CD4-positive, CD25-positive, alpha-beta regulatory T cell (primary cell): ENCODE data around the gene MINK1. TPM values are rescaled to one million over a fixed set of nuclear protein-coding genes. Genes with fewer than 3 reads are reported as not detected.
A peak's percentile ranks its signal among the peaks of the same experiment; 100 is the strongest.

ENCODE experiments used
- ATAC-seq, 2 donors: fragments of 150-1000 bp; cut with Tn5 transposase; one replicate each; pipeline ENCODE4 v1.10.0; 2021; ENCODE audit warnings: low read depth in 2 of 2, moderate number of reproducible peaks in 2 of 2, moderate library complexity in 1 of 2
- DNase-seq, 3 donors: peaks; one replicate each; pipeline versions ENCODE4 v3.0.0 to v3.0.0-alpha.2; 2012 to 2022; ENCODE audit warnings: mixed read lengths in 1 of 3
- H3K27ac ChIP-seq: one replicate; pipeline ENCODE4 v1.7.0; 2013; ENCODE audit warnings: mild to moderate bottlenecking, low read length; ENCODE audit not compliant: insufficient read depth, poor library complexity, severe bottlenecking
- H3K27me3 ChIP-seq: one replicate; pipeline ENCODE4 v1.7.0; 2013; ENCODE audit warnings: low read length; ENCODE audit not compliant: control insufficient read depth, insufficient read depth
- H3K36me3 ChIP-seq: one replicate; pipeline ENCODE4 v1.7.0; 2013; ENCODE audit warnings: mild to moderate bottlenecking, low read length, moderate library complexity; ENCODE audit not compliant: control insufficient read depth, insufficient read depth
- H3K4me1 ChIP-seq: 2 replicates; pipeline ENCODE4 v1.7.0; 2013; ENCODE audit warnings: mild to moderate bottlenecking, low read length; ENCODE audit not compliant: insufficient read depth, control insufficient read depth, poor library complexity, severe bottlenecking
- H3K4me3 ChIP-seq: one replicate; pipeline ENCODE4 v1.7.0; 2013; ENCODE audit warnings: low read depth, mild to moderate bottlenecking, low read length, moderate library complexity
- H3K9me3 ChIP-seq, 2 experiments: 1 replicate in 1 of 2; 2 replicates in 1 of 2; pipeline ENCODE4 v1.7.0; 2013; ENCODE audit warnings: low read length in 2 of 2, mild to moderate bottlenecking in 1 of 2, moderate library complexity in 1 of 2; ENCODE audit not compliant: control insufficient read depth in 2 of 2
- H3K27ac Mint-ChIP-seq, 3 donors: one replicate each; pipeline ENCODE4 v1.8.0; 2020 to 2022; ENCODE audit warnings: mild to moderate bottlenecking in 3 of 3, mixed read lengths in 3 of 3, moderate library complexity in 2 of 3
- H3K27me3 Mint-ChIP-seq: one replicate; pipeline ENCODE4 v1.8.0; 2022; ENCODE audit warnings: mild to moderate bottlenecking, mixed read lengths
- H3K36me3 Mint-ChIP-seq: one replicate; pipeline ENCODE4 v1.8.0; 2020; ENCODE audit warnings: mixed read lengths
- H3K4me1 Mint-ChIP-seq, 4 donors: one replicate each; pipeline ENCODE4 v1.8.0; 2020 to 2022; ENCODE audit warnings: mixed read lengths in 4 of 4, mild to moderate bottlenecking in 1 of 4
- H3K4me3 Mint-ChIP-seq, 4 donors: one replicate each; pipeline ENCODE4 v1.8.0; 2020 to 2022; ENCODE audit warnings: mild to moderate bottlenecking in 4 of 4, mixed read lengths in 4 of 4, moderate library complexity in 3 of 4
- H3K9me3 Mint-ChIP-seq, 7 donors: one replicate each; pipeline ENCODE4 v1.8.0; 2020 to 2022; ENCODE audit warnings: mixed read lengths in 7 of 7, mild to moderate bottlenecking in 3 of 7, moderate library complexity in 2 of 7
- polyA plus RNA-seq, 4 donors: library from polyadenylated mRNA; unstranded; fragments of 300-500 nt; fragmentation: Illumina TruSeq; gene quantifications; one replicate each; pipeline ENCODE4 v1.2.3, GENCODE V29; 2021
- total RNA-seq: library from RNA; stranded (reverse); gene quantifications from one replicate; pipeline ENCODE4 v1.2.3, GENCODE V29; 2022

MINK1 gene
- total and polyA plus RNA-seq, 5 donors from 2014 or later = 9.4 to 235 (median 13.2) TPM

DNA sequence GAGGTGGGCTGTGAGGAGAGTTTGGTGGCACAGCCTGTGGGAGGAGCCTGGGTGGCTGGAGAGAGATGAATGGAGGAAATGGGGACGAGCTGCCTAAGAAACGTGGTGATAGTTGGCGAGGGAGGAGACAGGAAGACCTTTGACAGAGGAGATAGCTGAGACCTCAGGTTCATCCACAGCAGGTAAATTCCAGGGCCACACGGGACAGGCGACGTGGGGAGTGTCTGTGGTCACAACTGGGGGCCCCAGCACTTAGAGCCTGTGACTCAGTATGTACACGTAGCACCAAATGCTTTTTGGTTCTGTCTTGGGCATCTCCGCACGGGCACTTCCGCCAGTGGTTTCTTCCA is 7.7 kb downstream of the MINK1 start:
- Histone ChIP-seq H3K27ac (no peak overlapping the region), H3K36me3 (peaks cover 12% of the 10 kb centered on the region), H3K4me1 (peaks cover 37% of the 10 kb centered on the region), H3K9me3 (no peaks in the 10 kb centered on the region), H3K4me3 (peak overlapping the region; percentile 23), H3K27me3 (no peaks in the 10 kb centered on the region)
- Mint-ChIP-seq H3K27me3 (no peaks in the 10 kb centered on the region), H3K36me3 (peaks cover 29% of the 10 kb centered on the region), H3K9me3 (no peaks in the 10 kb centered on the region), H3K4me1 (peaks cover 30 to 90% (median 70%) of the 10 kb centered on the region in 4 donors), H3K4me3 (peak overlapping the region; percentile 33 to 56 (median 46)), H3K27ac (peak overlapping the region in 2 of 3 donors; percentile 48 to 55)
- DNase-seq = peak in 1 of 3 donors; percentile 31
- peak; percentile 26 to 31 for ATAC-seq

DNA sequence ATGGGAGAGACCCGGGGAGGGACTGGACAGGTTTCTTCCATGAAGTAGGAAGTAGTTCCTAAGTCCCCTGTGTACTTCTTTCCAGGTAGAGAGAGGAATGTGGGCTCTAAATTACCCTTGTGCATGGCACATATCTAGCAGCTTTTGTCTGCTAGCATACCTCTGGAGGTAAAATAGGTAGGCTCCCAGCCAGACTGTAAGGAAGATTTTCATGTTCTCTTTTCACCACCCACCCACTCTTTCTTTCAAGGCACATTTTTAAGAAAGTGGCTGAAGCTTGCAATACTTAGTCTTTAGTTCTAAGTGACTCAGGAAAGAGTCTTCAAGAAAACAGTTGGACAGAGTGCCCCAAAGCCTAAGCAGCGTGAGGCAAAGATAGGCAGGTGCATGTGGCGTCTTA is 9.2 kb downstream of the MINK1 start:
- no peak overlapping the region for H3K27ac ChIP-seq
- H3K4me1 Mint-ChIP-seq = peaks cover 21 to 94% (median 69%) of the 10 kb centered on the region in 4 donors
- H3K27ac Mint-ChIP-seq = peak overlapping the region in 1 of 3 donors; percentile 59

DNA sequence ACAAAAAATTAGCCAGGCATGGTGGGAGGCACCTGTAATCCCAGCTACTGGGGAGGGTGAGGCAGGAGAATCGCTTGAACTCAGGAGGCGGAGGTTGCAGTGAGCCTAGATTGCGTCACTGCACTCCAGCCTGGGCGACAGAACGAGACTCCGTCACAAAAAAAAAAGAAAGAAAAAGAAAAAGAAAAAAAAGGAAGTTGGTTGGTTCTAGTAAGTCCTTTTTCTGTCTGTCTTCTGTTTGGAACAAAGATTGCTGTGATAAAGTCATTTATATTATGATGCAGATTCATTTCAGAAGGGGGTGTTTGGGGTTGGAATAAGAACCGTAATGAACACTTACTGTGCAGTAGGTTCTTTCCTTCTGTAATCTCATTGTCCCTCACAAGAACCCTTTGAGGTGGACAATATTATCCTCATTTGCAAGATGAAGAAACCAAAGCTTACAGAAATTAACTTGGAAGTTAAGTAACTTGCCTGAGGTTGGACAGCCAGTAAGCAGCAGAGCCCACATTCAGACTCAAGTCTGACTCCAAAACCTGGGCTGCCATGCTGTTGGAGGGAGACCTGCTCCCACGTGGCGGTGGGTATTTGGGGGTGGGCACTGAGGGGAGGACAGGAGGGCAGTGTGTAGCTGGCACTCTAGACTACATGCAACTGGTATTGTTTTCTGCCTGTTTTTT is 10.3 kb downstream of the MINK1 start:
- Histone ChIP-seq H3K27me3 (no peaks in the 10 kb centered on the region), H3K9me3 (no peaks in the 10 kb centered on the region), H3K27ac (no peak overlapping the region), H3K36me3 (peaks cover 8% of the 10 kb centered on the region), H3K4me1 (peaks cover 21% of the 10 kb centered on the region), H3K4me3 (no peak overlapping the region)
- H3K9me3 Mint-ChIP-seq = no peaks in the 10 kb centered on the region
- no peaks in the 10 kb centered on the region for H3K27me3 Mint-ChIP-seq
- H3K36me3 Mint-ChIP-seq = peaks cover 15% of the 10 kb centered on the region
- H3K4me3 Mint-ChIP-seq = no peak overlapping the region
- peaks cover 21 to 91% (median 64%) of the 10 kb centered on the region in 4 donors for H3K4me1 Mint-ChIP-seq
- ATAC-seq = no peak
- no peak overlapping the region for H3K27ac Mint-ChIP-seq
- DNase-seq = no peak

More for the DNA sequence above, 9.2 kb downstream of the MINK1 start:
- Histone ChIP-seq H3K4me1 (peaks cover 29% of the 10 kb centered on the region), H3K27me3 (no peaks in the 10 kb centered on the region), H3K36me3 (peaks cover 16% of the 10 kb centered on the region), H3K9me3 (no peaks in the 10 kb centered on the region), H3K4me3 (no peak overlapping the region)
- no peak for ATAC-seq
- peaks cover 26% of the 10 kb centered on the region for H3K36me3 Mint-ChIP-seq
- H3K27me3 Mint-ChIP-seq = no peaks in the 10 kb centered on the region
- H3K9me3 Mint-ChIP-seq = no peaks in the 10 kb centered on the region
- H3K4me3 Mint-ChIP-seq = peak overlapping the region in 1 of 4 donors; percentile 21
- DNase-seq = no peak

DNA sequence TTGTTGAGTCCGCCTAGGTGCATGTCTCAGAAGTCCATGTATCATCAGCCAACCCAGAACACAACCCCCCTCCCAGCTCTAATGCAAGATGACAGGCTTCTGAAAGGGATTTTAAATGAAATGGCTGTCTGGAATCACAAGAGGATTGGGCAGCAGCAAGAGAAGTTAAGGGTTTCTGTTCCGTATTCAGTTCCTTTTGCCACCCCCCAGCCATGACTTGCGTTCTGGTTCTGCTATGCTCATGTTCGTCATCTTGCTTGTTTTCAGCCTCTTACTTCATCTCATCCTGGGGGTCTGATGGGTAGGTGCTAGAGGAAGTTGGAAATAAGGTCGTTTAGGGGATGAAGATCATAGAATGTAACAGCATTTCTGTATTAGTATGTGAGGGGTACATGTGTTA is 12.0 kb downstream of the MINK1 start:
- no peak for ATAC-seq
- DNase-seq = no peak
- Mint-ChIP-seq H3K4me1 (peaks cover 15 to 91% (median 51%) of the 10 kb centered on the region in 4 donors), H3K4me3 (no peak overlapping the region), H3K36me3 (peaks cover 17% of the 10 kb centered on the region), H3K27me3 (no peaks in the 10 kb centered on the region), H3K9me3 (no peaks in the 10 kb centered on the region), H3K27ac (no peak overlapping the region)
- no peaks in the 10 kb centered on the region for H3K9me3 ChIP-seq
- peaks cover 18% of the 10 kb centered on the region for H3K4me1 ChIP-seq
- no peaks in the 10 kb centered on the region for H3K27me3 ChIP-seq
- peaks cover 8% of the 10 kb centered on the region for H3K36me3 ChIP-seq
- H3K4me3 ChIP-seq = no peak overlapping the region
- H3K27ac ChIP-seq = no peak overlapping the region

DNA sequence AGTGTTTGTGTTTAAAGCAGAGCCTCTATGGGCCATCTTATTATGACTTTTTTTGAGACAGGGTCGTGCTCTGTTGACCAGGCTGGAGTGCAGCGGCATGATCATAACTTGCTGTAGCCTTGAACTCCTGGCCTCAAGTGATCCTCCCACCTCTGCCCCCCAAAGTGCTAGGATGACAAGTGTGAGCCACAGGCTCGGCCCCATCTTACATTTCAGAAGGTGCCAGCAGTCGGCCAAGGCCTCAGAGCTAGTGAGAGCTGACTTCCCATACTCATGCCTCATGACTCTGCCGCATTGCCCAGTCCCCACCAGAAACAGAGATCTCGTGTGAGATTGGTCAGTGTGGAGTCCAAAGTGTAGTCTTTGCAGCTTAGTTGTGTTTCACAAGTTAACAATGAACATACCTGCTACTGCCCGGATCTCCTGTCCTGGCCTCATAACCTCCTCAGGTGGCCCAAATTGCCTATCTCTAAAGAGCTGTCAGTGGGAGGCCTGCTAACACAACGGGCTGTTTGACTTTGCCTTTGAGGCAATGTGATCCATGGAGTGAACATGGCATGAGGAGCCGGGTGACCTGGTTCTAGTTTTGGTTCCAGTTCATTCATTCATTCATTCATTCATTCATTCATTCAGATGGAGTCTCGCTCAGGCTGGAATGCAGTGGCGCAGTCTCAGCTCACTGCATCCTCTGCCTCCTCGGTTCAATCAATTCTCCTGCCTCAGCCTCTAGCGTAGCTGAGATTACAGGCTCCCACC is 13.7 kb downstream of the MINK1 start:
- H3K27ac Mint-ChIP-seq = no peak overlapping the region
- no peaks in the 10 kb centered on the region for H3K27me3 ChIP-seq
- peaks cover 13% of the 10 kb centered on the region for H3K36me3 ChIP-seq
- H3K9me3 Mint-ChIP-seq = peaks cover 0 to under 1% (median 0%) of the 10 kb centered on the region in 7 donors
- H3K4me1 ChIP-seq = peaks cover 5% of the 10 kb centered on the region
- H3K4me3 ChIP-seq = no peak overlapping the region
- DNase-seq (no peak), ATAC-seq (no peak)
- H3K27ac ChIP-seq = no peak overlapping the region
- peaks cover 25% of the 10 kb centered on the region for H3K36me3 Mint-ChIP-seq
- H3K9me3 ChIP-seq = no peaks in the 10 kb centered on the region
- H3K4me3 Mint-ChIP-seq = peak overlapping the region in 1 of 4 donors; percentile 48
- H3K27me3 Mint-ChIP-seq = no peaks in the 10 kb centered on the region
- H3K4me1 Mint-ChIP-seq = peaks cover 11 to 90% (median 47%) of the 10 kb centered on the region in 4 donors

DNA sequence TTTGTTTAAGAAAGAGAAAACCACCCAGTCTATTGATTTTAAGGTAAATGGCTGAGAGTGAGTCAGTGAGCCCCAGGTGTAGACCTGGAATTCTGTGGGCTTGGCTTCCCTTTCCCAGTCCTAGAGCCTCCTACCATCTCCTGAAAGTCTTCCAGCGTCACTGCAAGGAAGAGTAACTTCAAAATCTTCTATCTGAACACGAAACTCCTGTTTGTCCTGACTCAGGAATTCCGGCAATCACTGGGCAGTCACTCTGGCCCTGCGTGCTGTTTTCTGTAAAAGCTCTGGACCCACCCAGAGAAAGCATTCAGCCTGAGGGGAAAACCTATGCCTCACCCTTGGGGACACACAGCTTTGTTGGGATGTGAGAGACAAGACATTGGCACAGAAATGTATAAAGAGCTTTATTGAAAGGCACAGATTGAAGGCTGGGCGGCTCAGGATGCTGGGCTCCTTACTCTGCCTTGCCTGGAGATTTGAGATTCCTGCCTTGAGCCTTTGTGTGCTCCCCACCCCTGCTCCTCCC is 15.9 kb downstream of the MINK1 start:
- Mint-ChIP-seq H3K27ac (peak overlapping the region in 1 of 3 donors; percentile 76), H3K36me3 (peaks cover 33% of the 10 kb centered on the region), H3K4me3 (no peak overlapping the region), H3K9me3 (peaks cover 0 to 6% (median 3%) of the 10 kb centered on the region in 7 donors), H3K4me1 (peaks cover 14 to 81% (median 48%) of the 10 kb centered on the region in 4 donors), H3K27me3 (peaks cover 4% of the 10 kb centered on the region)
- H3K27ac ChIP-seq = no peak overlapping the region
- H3K27me3 ChIP-seq = no peaks in the 10 kb centered on the region
- H3K36me3 ChIP-seq = peaks cover 18% of the 10 kb centered on the region
- H3K4me1 ChIP-seq = no peaks in the 10 kb centered on the region
- no peaks in the 10 kb centered on the region for H3K9me3 ChIP-seq
- DNase-seq = no peak
- no peak overlapping the region for H3K4me3 ChIP-seq
- no peak for ATAC-seq

DNA sequence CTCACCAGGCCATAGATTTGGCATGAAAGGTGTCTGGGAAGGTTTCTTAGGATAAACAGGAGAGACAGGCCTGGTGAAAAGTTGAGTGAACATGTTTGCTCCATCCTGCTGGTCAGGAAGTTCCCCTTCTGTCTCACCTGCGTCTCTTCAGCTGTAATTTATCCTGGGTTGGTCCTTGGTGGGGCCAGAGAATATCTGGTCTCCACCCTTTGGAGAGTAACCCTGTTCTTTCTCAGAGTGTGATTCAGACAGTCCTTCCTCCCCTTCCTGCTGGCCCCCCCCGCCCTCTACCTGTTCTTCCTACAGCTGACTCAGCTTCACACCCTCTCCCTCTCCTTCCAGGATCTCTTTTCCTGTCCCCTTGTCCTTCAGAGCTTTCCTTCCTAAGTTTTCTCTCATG is 17.1 kb downstream of the MINK1 start:
- H3K9me3 Mint-ChIP-seq = peaks cover 0 to 6% (median 3%) of the 10 kb centered on the region in 7 donors
- H3K4me3 Mint-ChIP-seq = no peak overlapping the region
- H3K4me1 Mint-ChIP-seq = peaks cover 18 to 79% (median 40%) of the 10 kb centered on the region in 4 donors
- ATAC-seq = no peak
- H3K4me1 ChIP-seq = no peaks in the 10 kb centered on the region
- H3K36me3 Mint-ChIP-seq = peaks cover 28% of the 10 kb centered on the region
- H3K27me3 ChIP-seq = no peaks in the 10 kb centered on the region
- H3K36me3 ChIP-seq = peaks cover 16% of the 10 kb centered on the region
- peak overlapping the region in 1 of 3 donors; percentile 7 for H3K27ac Mint-ChIP-seq
- H3K9me3 ChIP-seq = no peaks in the 10 kb centered on the region
- H3K4me3 ChIP-seq = no peak overlapping the region
- no peak overlapping the region for H3K27ac ChIP-seq
- no peak for DNase-seq
- peaks cover 4% of the 10 kb centered on the region for H3K27me3 Mint-ChIP-seq
